ENCODE data around the gene EPB41.
A peak's percentile ranks its signal among the peaks of the same experiment; 100 is the strongest.
"Not testable (repeated sequence)": the region's sequence is repeated elsewhere in the genome, so short reads cannot be mapped to it uniquely, and the experiment has no call there.

The EPB41 gene

DNA sequence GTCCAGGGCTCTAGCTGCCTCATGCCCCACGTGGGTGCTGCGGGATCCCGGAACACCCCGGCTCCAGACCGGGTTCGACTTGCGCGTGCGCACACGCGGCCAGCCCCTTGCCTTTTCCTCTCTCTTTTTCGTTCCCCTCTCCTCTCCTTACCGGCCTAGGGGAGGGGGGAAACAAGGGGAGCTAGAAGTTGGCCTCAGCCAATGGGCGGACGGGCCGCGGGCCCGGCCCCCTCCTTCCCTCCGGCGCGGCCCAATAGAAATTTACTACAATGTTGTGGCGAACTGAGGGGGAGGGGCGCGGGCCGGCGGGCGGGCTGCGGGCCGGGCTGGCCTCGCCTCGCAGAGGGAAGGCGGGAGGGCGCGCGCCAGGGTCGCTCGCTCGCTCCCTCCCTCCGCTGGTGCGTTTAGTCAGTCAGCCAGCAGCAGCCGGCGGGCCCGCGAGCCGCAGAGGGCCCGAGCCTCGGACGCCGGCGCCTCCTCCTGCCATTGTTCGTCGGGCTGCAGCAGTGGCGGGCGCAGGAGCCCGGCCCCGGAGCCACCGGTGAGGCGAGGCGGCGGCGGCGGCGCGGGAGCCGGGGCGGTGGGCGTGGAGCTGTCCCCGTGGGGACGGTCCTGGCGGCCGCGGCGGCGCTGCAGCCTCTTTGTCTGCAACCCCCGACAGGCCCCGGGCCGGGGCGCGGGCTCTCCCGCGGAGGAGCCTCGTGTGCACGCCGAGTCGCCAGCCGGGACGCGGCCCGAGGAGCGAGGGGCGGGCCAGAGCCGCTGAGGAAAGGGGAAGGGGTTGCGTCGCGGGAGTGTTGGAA lies at the start of gene EPB41:
EPB41 (plus strand) TSS at position 342 of the 803 bp plus-strand sequence. CDS start 72,869 bp downstream, outside the sequence.
- DNase-seq (ENCODE audit: low read depth in 2 of 2), result peak; percentile 91

DNA sequence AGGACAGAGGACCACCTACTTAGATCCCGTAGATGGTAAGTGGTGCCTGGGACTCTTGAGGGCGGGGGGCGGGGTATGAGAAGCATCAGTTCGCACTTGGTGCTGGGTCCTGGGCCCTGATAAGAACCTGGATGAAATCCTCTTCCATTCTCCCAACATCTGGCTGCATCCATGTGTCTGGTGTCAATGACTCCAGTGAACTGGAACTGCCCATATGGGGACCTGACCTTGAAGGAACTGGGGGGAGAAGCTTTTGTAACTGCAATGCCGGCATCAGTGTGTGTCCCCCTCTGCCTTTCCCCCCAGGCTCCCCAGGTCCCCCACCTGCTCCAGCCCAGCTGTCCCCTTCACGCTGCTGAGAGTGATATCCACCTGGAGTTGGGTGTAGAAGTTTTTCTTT lies 49.7 kb upstream of the EPB41 start:
- no peak for DNase-seq (ENCODE audit: low read depth in 2 of 2)

DNA sequence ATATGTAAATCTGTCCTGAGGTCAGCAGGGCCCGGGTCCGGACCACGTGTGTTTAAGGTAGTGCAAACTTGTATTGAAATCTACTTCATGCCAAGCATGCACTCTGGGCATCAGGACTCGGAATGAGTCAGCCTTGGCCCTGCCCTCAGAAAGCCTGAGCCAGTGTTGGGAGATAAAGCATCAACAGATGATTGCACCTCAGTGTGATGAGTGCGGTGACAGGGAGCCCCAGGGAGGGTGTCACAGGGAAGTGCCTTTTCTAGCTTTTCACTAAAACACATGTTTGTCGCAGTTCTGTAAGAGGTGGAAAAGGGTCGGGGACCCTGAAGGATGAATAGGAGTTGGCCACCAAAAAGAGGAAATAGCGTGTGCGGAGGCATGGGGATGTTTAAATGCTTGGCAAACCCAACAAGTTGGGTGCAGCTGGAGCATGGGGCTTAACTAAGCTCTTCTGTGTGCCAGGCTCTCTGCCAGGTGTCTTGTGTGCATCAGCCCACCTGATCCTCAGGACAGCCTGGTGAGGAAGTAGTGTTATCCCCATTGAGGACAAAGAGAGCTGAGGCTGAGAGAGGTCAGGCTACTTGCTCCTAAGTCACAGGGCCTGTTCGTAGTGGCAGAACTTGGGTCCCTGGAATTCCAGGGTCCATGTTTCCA lies 48.2 kb upstream of the EPB41 start:
- no peak for DNase-seq (ENCODE audit: low read depth in 2 of 2)

DNA sequence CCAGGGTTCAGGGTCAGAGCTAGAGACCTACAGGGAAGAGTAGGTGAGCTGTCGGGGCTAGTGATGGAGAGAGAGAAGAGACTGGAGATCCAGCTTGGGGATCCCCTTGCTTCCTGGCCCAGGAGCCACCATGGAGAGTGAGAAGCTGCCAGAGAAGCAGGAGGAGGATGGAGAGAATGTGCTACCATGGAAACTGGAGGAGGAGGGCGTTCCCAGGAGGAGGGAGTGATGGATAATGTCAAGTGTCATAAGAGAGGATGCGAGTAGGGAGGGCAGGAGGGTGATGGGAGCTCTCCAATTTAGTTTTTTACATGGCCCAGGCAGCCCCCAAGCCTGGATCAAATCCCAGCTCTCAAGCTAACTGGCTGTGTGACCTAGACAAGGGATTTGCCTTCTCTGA lies 46.5 kb upstream of the EPB41 start:
- DNase-seq (ENCODE audit: low read depth in 2 of 2), result no peak

DNA sequence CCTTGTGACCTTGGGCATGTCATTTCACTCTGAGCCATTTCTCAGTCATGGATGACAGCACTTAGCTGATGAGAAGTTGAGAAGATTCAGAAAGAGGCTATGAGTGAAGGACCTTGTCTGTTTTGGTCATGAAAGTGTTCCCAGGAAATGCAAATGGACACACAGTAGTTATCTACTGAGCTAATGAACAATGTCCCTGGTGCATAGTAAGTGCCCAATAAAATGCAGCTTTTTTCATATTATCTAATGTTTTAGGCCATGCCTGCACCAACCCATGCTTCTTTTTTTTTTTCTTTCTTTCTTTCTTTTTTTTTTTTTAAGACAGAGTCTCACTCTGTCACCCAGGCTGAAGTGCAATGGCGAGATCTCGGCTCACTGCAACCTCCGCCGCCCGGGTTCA lies 44.4 kb upstream of the EPB41 start:
- DNase-seq (ENCODE audit: low read depth in 2 of 2), result no peak

DNA sequence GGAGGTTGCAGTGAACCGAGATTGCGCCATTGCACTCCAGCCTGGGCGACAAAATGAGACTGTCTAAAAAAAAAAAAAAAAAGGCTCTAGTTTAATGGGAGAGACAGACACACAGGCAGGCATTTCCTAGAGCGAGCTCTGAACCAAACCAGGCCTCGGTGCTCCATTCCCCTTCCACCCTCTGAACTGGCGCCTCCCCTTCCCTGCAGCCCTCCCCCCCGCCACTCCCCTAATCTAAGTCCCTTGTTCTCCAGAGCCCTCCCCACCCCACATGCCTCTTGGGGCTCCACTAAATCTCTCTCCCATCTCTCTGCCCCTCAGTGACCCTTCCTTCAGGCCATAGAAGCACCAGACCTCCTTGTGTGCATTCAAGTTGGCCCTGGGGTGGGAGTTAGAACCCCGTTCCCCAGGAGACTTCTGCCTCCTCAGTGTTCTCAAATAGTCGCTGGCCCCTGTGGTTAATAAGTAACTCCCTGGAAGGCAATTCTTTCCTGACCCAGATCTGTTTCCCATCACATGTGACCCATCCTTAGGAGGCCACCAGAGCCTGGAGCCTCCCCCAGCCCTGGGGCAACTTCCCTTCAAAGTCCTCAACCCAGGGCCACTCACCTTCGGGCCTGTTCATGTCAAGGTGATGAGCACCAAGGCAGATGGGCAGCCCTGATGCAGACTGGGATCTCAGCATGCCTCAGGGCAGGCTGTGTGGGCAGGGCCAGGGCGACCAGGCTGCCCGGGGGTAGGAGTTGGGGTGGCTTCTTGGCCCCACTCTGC lies 42.6 kb upstream of the EPB41 start:
- no peak for DNase-seq (ENCODE audit: low read depth in 2 of 2)

DNA sequence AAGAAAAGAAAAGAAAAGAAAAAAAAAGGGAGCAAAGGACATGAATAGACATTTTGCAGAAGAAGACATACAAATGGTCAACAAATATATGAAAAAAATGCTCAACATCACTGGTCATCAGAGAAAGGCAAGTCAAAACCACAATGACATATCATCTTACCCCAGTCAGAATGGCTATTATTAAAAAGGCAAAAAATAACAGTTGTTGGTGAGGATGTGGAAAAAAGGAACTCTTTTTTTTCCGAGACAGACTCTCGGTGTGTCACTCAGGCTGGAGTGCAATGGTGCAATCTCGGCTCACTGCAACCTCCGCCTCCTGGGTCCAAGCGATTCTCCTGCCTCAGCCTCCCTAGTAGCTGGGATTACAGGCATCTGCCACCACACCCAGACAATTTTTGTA lies 39.2 kb upstream of the EPB41 start:
- not testable (repeated sequence) for DNase-seq (ENCODE audit: low read depth in 2 of 2)

DNA sequence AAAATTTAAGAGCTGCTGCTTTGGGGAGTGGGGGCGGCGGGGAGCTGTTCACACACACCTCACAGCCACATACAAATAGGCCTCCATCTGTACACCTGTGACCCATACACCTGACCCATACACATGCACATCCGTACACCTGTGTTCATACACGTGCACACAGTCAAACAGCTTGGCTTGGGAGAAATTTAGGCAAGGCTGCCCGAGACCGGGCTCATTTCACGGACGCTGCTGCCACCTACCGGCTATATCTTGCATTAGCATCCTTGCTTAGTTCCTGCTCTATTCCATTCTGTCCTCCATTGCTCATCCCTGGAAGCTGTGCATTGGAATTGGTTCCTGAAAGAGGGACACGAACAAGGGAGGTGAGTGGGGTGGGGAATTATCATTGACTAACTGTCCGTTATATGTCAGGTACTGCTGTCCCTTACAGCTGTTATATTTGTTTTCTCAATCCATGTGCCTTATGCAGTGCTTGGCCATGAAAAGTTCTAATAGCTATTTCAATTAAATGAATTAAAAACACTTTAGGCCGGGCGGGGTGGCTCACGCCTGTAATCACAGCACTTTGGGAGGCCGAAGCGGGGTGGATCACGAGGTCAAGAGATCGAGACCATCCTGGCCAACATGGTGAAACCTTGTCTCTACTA lies 37.1 kb upstream of the EPB41 start:
- DNase-seq (ENCODE audit: low read depth in 2 of 2), result peak in 1 of 2 experiments; percentile 9

DNA sequence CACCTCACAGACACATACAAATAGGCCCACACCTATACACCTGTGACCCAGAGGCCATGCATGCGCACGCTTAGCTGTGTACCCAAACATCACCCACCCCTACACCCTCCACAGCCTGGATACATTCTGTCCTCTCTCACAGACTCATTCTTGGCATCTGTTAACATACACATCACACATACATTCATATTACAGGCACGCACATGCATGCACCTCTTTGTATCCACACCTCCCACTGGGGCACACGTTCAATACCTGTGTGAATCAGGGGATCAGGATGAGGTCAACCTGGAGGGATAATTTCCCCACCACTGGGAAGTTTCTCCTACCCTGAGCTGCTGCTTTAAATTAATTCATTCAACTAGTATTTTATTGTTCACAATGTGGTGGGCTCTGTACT lies 35.6 kb upstream of the EPB41 start:
- no peak for DNase-seq (ENCODE audit: low read depth in 2 of 2)

DNA sequence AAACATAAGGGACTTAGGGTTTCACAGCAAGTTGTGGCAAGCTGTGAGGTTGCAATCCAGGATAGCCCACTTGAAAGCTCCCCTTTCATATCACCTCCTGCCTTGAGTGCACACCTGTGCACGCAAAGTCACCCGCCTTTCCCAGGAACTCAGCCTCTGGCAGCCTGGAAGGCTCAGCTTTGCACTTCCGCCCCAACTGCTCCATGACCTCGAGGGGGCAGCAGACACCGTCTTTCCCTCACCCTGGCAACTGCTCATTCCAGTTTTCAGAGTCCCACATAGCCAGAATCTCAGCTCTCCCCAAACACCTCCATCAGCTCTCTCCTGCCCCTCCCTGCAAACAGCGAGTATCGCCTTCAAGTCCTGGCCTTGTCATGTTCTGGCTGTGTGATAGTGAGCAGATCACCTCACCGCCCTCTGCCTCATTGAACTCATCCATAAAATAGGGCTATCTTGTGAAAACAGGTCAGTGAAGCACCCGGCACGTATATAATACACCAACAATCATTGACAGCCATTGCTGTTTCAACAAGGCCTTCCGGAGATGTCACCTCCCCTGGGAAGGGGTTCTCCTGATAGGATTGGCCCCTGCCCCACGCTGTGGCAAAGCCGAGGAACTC lies 32.2 kb upstream of the EPB41 start:
- DNase-seq (ENCODE audit: low read depth in 2 of 2), result peak; percentile 59 to 61

DNA sequence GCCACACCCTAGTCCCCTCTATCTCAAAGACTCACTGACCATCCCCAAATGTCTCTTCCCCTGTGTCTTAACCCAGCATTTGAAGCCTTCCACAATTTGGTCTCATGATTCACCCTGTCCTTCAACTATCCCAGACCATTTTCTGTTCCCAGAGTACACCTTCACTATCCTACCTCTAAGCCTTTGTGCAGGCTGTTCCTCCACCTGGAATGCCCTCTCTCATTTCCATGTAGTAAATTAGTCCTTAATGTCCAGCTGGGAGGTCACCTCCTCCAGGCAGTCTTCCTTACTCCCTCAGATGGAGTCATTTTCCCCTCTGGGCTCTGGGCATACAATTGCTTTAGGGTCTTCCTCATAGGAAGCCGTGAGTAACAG lies 31.1 kb upstream of the EPB41 start:
- no peak for DNase-seq (ENCODE audit: low read depth in 2 of 2)

DNA sequence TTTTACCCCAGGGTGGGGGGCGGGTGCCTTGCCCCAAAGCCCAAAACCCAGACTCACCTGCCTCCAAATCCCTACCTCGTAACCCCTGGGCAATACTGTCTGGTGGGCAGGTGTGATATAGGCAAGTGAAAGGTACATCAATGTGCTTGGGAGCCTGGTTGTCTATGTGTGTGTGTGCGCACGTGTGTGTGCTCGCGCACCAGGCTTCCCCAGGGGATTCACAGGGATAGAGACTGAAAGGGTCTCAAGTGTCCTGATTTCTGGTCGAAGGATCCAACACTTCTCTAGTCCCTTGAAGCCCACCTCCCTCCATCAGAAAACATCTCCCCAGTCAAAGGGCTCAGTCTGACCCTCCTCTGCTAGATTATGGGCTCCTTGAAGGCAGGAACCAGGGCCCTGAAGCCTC lies 28.9 kb upstream of the EPB41 start:
- DNase-seq (ENCODE audit: low read depth in 2 of 2), result no peak

DNA sequence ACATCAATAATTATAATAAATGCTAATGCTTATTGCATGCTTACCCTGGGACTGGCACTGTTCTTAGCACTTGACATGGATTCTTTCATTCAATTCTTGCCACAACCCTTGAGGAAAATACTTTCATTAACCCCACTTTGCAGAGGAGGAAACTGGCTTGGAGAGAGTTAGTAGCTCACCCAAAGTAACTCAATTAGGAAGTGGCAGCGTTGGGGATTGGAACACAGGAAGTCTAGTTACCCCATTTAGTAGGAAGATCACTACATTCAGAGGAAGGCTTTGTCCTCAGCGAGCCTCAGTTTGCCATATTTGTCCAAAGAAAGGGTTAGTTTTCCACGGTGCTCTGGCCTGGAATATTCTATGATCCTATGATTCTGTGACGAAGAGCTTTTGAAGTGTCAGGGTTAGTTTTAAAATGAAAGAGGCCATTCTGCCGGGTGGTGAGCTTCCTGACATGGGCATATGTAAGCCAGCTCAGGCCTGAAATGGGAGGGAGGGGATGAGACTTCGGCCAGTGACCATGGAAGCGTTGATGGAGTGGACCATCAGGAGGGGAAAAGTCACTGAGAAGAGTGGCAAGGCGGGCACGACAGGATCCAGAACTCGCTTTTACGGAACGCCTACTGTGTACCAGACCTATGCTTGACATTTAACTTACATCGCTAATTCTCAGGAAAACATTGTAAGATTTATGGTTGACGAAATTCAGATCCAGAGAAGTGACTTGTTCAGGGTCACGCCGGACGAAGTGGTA lies 28.2 kb upstream of the EPB41 start:
- no peak for DNase-seq (ENCODE audit: low read depth in 2 of 2)

DNA sequence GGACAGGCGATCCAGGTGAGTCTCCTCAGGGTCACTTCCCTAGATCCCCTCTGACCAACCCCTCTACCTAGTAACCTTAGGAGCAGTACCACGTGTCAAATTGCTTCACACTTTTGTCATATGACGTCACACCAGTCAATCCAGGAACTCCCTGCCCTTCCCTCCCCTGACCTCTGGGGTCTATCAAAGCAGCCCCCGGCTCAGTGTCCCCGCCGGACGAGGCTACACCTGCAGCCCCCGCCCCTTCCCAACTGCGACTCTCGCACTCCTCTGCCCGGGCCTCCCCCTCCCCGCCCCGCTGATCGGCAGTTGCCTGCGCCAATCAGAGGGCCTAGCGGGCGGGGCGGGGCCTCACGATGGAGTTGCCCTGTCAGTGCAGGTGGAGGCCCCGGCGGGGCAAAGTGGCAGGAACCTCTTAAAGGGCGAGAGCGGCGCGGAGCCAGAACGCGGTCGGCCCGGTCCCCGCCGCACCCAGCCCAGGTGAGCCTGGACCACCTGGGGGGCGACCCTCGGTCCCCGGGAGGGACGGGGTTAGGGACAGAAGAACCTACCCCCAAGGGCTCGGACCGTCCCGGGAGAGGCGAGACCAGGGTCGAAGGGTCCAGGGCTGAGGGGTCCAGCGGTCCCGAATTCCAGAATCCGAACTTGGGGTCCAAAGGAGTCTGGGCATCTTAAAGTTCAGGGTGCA lies 27.5 kb upstream of the EPB41 start:
- DNase-seq (ENCODE audit: low read depth in 2 of 2), result peak; percentile 32 to 42

DNA sequence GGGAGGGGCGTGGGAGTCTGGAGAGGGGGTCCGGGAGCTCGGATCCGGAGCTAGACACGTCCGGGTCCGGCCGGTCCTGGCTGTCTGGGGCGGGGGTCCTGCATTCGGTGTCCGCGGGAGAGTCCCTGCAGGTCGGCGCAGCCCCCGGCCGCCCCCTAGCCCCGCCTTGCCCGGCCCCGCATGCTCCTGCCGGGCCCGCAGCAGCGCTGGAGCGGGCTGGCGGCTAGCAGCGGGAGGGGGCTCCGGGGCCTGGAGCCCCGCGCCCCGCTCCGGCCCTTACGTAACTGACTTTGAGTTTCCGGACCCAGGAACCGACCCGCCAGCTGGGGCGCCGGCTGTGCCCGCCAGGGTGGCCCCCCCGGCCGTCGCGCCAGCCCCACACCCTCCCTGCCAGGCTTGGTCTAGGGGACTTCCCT lies 26.9 kb upstream of the EPB41 start:
- no peak for DNase-seq (ENCODE audit: low read depth in 2 of 2)

DNA sequence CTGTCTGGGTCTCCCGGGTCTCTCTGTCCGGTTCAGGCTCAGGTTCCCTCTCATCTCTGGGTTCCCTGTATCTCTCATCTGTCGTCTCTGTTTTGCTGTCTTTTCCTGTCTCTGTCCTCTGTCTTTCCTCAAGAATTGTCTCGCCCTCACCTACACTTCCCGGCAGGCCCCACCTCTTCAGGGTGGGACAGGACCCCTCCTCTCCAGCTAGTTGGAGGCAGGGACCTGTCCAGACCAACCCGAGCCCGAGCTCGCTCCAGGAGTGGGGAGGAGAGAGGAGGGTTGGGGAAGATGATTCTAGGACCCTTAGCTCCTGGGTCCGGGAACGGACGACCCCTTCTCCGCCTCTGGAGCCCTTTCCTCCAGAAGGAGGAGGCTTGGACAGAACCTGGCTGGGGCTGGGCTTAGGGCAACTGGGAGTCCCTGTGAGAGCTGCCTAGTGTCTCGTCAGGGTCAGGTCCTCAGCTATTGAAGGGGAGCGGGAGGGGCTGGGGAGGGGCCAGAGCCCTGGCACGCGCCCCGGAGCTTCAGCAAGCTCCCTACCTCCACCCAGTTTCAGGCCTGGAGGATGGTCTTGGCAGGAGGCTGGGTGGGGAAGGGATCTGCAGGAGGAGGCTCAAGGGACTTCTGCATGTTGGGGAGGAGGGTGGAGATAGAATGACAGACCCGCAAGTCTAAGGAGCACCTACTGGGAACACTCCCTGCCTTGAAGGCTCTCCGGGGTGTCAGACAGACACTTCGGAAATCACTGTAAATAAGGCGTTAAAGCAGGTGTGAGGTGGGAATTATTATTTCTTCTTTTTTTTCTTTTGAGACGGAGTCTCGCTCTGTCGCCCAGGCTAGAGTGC lies 26.3 kb upstream of the EPB41 start:
- no peak for DNase-seq (ENCODE audit: low read depth in 2 of 2)

DNA sequence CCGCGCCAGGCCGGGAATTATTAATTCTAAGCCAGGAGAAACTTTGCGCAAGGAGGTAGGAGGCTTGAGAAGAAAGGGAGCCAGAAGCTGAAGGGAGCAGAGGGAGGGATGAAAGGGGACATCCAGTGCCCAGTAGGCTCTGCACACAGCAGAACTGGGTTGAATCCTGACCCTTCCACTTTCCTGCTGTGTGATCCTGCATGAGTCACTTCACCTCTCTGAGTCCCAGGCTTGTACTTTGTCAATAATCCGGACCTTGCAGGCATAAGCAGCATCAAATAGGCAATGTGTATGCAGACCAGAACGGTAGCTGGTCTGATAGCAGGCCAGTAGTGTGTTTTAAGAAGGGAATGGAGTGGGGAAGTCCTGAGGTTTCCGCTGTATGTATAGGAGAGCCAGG lies 25.5 kb upstream of the EPB41 start:
- DNase-seq (ENCODE audit: low read depth in 2 of 2), result no peak

DNA sequence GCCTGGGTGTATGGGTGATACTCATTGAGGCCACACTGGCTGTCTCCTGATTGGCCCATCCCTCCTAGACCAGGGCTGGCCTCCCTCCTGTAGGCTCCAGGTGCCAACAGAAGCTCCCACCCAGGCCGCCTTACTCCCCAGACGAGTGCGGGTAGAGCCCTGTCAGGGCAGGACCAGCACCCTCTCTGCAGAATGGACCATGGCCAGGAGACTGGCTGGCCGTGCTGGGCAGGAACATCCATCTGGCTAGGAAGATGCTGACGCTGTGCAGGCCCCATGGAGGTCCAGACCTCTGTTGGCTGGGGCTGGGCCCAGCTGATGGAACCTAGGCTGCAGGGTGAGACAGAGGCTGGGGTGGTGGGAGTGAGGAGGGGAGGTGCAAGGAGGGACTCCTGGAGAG lies 25.0 kb upstream of the EPB41 start:
- DNase-seq (ENCODE audit: low read depth in 2 of 2), result no peak

DNA sequence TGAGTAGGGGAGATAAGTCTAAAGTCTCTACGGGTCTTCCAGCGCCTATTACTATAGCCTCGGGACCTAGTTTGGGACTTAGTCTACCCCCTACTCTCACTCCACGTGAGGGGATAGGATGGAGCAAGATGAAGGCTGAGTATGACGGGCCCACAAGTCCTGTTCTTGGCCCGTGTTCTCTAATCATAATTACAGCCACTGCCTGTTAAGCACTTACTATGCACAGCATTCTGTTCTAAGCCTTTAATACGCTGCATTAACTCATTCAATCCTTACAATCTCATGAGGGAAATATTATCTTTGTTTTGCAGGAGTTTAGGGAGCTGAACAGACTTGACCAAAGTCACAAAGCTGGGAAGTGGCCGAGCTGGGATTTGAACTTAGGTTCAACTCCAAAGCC lies 23.9 kb upstream of the EPB41 start:
- DNase-seq (ENCODE audit: low read depth in 2 of 2), result no peak
